Common myeloid progenitor, CD34-positive (primary cell): ENCODE results near the gene TPGS1.
A peak's percentile ranks its signal among the peaks of the same experiment; 100 is the strongest.

Source experiments
- CTCF ChIA-PET: fragments of 350-600 bp; sonication (Branson Sonifier 250); formaldehyde crosslinking; loops from one replicate; lab custom pipeline; 2021; ENCODE audit warnings: antibody characterized with exemption; lab: Charles Lee
- POLR2A ChIA-PET: fragments of 350-600 bp; sonication (Branson Sonifier 250); formaldehyde crosslinking; loops from one replicate; lab custom pipeline; 2021; ENCODE audit warnings: antibody characterized with exemption; lab: Charles Lee
- DNase-seq, 3 donors: peaks; one replicate each; pipeline versions ENCODE4 v3.0.0 to v3.0.0-alpha.2; 2013
- H3K27ac ChIP-seq, 2 experiments: 1 replicate in 1 of 2; 2 replicates in 1 of 2; pipeline ENCODE4 v1.7.0; 2013; ENCODE audit warnings: inconsistent platforms in 2 of 2, low read length in 2 of 2, mild to moderate bottlenecking in 2 of 2, low read depth in 1 of 2, moderate library complexity in 1 of 2; ENCODE audit not compliant: severe bottlenecking in 2 of 2, insufficient read depth in 1 of 2, poor library complexity in 1 of 2
- H3K27me3 ChIP-seq, 5 experiments: replicated peaks in 2 of 5; 1 replicate in 3 of 5; 2 replicates in 2 of 5; pipeline versions ENCODE4 v1.6.1 to v1.7.0; 2013; ENCODE audit warnings: low read length in 4 of 5, mild to moderate bottlenecking in 2 of 5, moderate library complexity in 2 of 5, inconsistent platforms in 1 of 5; ENCODE audit not compliant: insufficient read depth in 5 of 5, control insufficient read depth in 4 of 5
- H3K36me3 ChIP-seq, 4 experiments: 1 replicate in 2 of 4; 2 replicates in 2 of 4; pipeline versions ENCODE4 v1.6.1 to v1.7.0; 2013; ENCODE audit warnings: low read length in 3 of 4, control low read depth in 1 of 4, mild to moderate bottlenecking in 1 of 4; ENCODE audit not compliant: control insufficient read depth in 4 of 4, insufficient read depth in 4 of 4
- H3K4me1 ChIP-seq, 4 experiments: 1 replicate in 3 of 4; 2 replicates in 1 of 4; pipeline versions ENCODE4 v1.6.1 to v1.7.1; 2013; ENCODE audit warnings: low read length in 3 of 4, mild to moderate bottlenecking in 3 of 4, control low read depth in 1 of 4, inconsistent platforms in 1 of 4, moderate library complexity in 1 of 4; ENCODE audit not compliant: control insufficient read depth in 4 of 4, insufficient read depth in 4 of 4; ENCODE audit errors: control extremely low read depth in 1 of 4
- H3K4me3 ChIP-seq, 7 experiments: 1 replicate in 4 of 7; 2 replicates in 3 of 7; pipeline versions ENCODE4 v1.5.1 to v1.7.0; 2013; ENCODE audit warnings: mild to moderate bottlenecking in 7 of 7, low read length in 6 of 7, moderate library complexity in 6 of 7, inconsistent platforms in 2 of 7, low read depth in 2 of 7, control low read depth in 1 of 7; ENCODE audit not compliant: insufficient read depth in 4 of 7, control insufficient read depth in 1 of 7; ENCODE audit errors: extremely low read depth in 1 of 7
- H3K9me3 ChIP-seq, 5 experiments: 1 replicate in 4 of 5; 2 replicates in 1 of 5; pipeline versions ENCODE4 v1.6.1 to v1.7.1; 2013; ENCODE audit warnings: low read length in 4 of 5, mild to moderate bottlenecking in 2 of 5, inconsistent platforms in 1 of 5, low read depth in 1 of 5, moderate library complexity in 1 of 5; ENCODE audit not compliant: control insufficient read depth in 4 of 5, insufficient read depth in 2 of 5; ENCODE audit errors: control extremely low read depth in 1 of 5
- WGBS: methylation state at CpG from one replicate; pipeline ENCODE4 v1.1.5; 2013; ENCODE audit not compliant: insufficient coverage; 5-methylcytosine and 5-hydroxymethylcytosine counted together

TPGS1 gene

DNA sequence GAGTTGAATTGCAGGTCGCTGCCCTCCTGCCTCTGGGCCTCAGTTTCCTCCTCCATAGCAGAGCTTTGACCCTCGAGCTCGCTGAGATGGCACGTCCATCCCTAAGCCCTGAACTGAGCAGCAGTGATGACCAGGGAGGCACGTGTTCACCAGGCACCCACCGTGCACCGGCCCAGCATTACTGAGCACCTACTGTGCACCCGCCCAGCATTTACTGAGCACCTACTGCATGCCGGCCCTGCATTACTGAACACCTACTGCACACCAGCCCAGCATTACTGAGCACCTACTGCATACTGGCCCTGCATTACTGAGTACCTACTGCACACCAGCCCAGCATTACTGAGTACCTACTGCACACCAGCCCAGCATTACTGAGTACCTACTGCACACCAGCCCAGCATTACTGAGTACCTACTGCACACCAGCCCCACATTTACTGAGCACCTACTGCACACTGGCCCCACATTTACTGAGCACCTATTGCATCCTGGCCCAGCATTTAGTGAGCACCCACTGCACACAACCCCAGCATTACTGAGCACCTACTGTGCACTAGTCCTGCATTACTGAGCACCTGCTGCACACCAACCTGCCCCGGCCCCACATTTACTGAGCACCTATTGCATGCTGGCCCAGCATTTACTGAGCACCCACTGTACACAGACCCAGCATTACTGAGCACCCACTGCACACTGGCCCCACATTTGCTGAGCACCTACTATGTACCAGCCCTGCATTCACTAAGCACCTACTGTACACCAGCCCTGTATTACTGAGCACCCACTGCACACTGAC is 6.3 kb downstream of the TPGS1 start:
- H3K9me3 ChIP-seq: no peaks in the 10 kb centered on the region
- H3K27ac ChIP-seq: no peak overlapping the region
- H3K4me1 ChIP-seq: peaks cover 0 to 20% (median 18%) of the 10 kb centered on the region in 4 experiments
- WGBS: 98% methylated on average over 10 of the region's 10 CpGs
- DNase-seq: no peak
- H3K36me3 ChIP-seq: peaks cover 0 to 15% (median 11%) of the 10 kb centered on the region in 4 experiments
- H3K27me3 ChIP-seq: no peaks in the 10 kb centered on the region
- H3K4me3 ChIP-seq: no peak overlapping the region
- CTCF ChIA-PET: no interaction called here
- POLR2A ChIA-PET: no interaction called here

DNA sequence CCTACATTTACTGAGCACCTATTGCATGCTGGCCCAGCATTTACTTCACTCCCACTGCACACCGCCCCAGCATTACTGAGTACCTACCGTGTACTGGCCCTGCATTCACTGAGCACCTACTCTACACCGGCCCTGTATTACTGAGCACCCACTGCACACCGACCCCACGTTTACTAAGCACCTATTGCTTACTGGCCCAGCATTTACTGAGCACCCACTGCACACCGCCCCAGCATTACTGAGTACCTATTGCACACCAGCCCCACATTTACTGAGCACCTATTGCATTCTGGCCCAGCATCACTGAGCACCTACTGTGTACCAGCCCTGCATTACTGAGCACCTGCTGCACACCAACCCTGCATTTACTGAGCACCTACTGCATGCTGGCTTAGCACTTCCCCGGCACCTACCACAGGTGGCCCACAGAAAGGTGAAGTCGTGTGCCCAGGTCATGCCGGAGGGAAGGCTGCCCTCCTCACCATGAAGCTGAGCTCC is 6.9 kb downstream of the TPGS1 start:
- ChIA-PET CTCF (no interaction called here), POLR2A (no interaction called here)
- H3K4me1 ChIP-seq: peaks cover 0 to 22% (median 19%) of the 10 kb centered on the region in 4 experiments
- DNase-seq: no peak
- H3K4me3 ChIP-seq: no peak overlapping the region
- H3K36me3 ChIP-seq: peaks cover 0 to 13% (median 8%) of the 10 kb centered on the region in 4 experiments
- H3K9me3 ChIP-seq: no peaks in the 10 kb centered on the region
- peaks cover 0 to under 1% (median 0%) of the 10 kb centered on the region in 5 experiments for H3K27me3 ChIP-seq
- H3K27ac ChIP-seq: no peak overlapping the region
- WGBS: 96% methylated on average over 8 of the region's 9 CpGs

DNA sequence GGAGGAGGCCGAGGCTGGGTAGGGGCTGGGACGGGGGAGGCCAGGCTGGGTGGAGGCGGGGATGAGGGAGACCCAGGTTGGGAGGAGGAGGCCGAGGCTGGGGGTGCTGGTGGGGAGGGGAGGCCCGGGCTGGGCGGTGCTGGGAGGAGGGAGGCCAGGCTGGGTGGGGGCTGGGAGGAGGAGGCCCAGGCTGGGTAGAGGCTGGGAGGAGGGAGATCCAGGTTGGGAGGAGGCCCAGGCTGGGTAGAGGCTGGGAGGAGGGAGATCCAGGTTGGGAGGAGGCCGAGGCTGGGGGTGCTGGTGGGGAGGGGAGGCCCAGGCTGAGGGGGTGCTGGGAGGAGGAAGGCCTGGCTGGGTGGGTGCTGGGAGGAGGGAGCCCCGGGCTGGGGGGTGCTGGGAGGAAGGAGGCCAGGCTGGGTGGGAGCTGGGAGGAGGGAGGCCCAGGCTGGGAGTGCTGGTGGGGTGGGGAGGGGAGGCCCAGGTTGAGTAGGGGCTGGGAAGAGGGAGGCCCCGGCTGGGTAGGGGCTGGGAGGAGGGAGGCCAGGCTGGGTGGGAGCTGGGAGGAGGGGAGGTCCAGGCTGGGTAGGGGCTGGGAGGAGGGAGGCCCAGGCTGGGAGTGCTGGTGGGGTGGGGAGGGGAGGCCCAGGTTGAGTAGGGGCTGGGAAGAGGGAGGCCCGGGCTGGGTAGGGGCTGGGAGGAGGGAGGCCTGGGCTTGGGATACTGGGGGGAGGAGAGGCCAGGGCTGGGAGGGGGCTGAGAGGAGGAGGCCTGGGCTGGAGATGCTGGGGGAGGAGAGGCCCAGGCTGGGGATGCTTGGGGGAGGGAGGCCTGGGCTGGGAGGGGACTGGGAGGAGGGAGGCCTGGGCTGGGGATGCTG is 10.7 kb downstream of the TPGS1 start:
- WGBS: 42% methylated on average over 5 of the region's 10 CpGs
- POLR2A ChIA-PET: no interaction called here
- CTCF ChIA-PET: interaction anchor here (1.0 kb wide), 1 partner anchor 13 kb away, joined by 3 read pairs; no protein-coding TSS in a partner anchor

DNA sequence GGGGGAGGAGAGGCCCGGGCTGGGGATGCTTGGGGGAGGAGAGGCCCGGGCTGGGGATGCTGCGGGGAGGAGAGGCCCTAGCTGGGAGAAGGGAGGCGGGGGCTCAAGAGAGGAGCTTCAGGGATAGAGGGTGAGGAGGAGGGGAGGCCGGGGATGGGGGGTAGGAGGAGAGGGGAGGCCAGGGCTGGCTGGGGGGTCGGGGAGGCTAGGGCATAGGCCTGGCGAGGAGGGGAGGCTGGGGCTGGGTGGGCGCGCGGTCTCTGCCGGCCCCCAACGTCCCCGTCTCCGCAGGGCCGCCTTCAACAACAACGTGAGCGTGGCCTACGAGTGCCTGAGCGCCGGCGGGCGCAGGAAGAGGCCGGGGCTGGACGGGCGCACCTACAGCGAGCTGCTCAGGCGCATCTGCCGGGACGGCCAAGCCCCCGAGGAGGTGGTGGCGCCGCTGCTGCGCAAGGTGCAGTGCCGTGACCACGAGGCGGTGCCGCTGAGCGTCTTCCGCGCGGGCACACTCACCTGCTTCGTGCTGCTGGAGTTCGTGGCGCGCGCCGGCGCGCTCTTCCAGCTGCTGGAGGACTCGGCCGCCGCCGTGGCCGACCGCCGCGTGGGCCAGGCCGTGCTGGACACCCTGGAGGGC is 11.4 kb downstream of the TPGS1 start:
- ChIA-PET CTCF (interaction anchor here (0.7 to 1.0 kb wide), 2 partner anchors 12 to 67 kb away, joined by 3 read pairs; no protein-coding TSS in a partner anchor), POLR2A (no interaction called here)
- peaks cover 0 to 10% (median 2%) of the 10 kb centered on the region in 4 experiments for H3K36me3 ChIP-seq
- H3K27ac ChIP-seq: no peak overlapping the region
- WGBS: 34% methylated on average over 52 of the region's 58 CpGs
- H3K4me1 ChIP-seq: peaks cover 0 to 7% (median 2%) of the 10 kb centered on the region in 4 experiments
- peak overlapping the region in 2 of 7 experiments; percentile 28 to 43 for H3K4me3 ChIP-seq
- peak in 2 of 3 donors; percentile 48 to 51 for DNase-seq
- H3K9me3 ChIP-seq: peaks cover 0 to 13% (median 8%) of the 10 kb centered on the region in 5 experiments
- peaks cover 0 to 3% (median 0%) of the 10 kb centered on the region in 5 experiments for H3K27me3 ChIP-seq

More for the DNA sequence above, 10.7 kb downstream of the TPGS1 start:
- DNase-seq: no peak
- Histone ChIP-seq H3K4me1 (peaks cover 0 to 7% (median 2%) of the 10 kb centered on the region in 4 experiments), H3K4me3 (no peak overlapping the region), H3K27me3 (peaks cover 0 to 3% (median 0%) of the 10 kb centered on the region in 5 experiments), H3K27ac (no peak overlapping the region), H3K9me3 (peaks cover 0 to 13% (median 8%) of the 10 kb centered on the region in 5 experiments), H3K36me3 (peaks cover 0 to 11% (median 2%) of the 10 kb centered on the region in 4 experiments)

DNA sequence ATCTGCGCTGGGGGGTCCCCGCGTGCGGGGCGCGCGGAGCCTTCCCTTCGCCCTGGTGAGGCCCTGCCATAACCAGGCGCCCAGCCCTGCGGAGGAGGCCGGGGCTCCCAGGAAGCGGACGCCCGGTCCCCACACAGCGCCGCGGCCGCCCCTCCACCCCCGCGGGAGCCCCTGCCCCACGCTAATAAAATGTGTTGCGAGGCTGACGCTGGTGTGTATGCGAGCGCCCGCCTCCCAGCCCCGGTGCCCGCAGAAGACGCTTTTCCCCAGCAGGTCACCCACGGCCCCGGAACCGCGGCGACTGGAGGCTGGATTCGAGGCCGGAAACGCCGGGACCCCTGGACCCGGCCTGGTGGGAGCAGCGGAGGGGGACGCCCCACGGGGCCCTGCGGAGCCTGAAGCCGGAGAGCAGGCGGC is 12.2 kb downstream of the TPGS1 start:
- 94% methylated on average over 40 of the region's 45 CpGs for WGBS
- H3K36me3 ChIP-seq: peaks cover 0 to 3% (median 0%) of the 10 kb centered on the region in 4 experiments
- H3K27ac ChIP-seq: no peak overlapping the region
- peak overlapping the region in 1 of 7 experiments; percentile 43 for H3K4me3 ChIP-seq
- CTCF ChIA-PET: interaction anchor here (0.7 to 1.0 kb wide), 3 partner anchors 9 to 67 kb away, joined by 3 to 5 read pairs (median 3); no protein-coding TSS in a partner anchor
- peaks cover 0 to 7% (median 2%) of the 10 kb centered on the region in 4 experiments for H3K4me1 ChIP-seq
- no peak for DNase-seq
- POLR2A ChIA-PET: no interaction called here
- peaks cover 0 to 13% (median 8%) of the 10 kb centered on the region in 5 experiments for H3K9me3 ChIP-seq
- peaks cover 0 to 3% (median 0%) of the 10 kb centered on the region in 5 experiments for H3K27me3 ChIP-seq

DNA sequence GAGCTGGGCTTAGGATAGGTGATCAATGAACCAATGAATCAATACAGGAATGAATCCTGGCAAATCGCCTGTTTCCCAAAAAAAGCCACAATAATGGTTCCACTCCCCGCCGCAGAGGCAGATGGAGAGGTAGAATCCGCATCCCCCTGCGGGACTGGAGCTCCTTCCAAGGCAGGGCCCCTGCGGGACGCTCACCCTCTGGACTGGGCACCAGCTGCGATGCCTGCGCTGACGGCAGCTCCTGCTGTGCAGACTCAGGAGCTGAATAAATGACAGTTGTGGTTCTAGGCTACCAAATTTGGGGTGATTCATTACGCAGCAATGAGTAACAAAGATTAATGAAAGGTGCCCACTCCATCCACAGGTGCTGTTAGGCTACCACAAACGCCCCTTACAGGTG is 15.4 kb downstream of the TPGS1 start:
- no peak for DNase-seq
- Histone ChIP-seq H3K27me3 (peaks cover 0 to 8% (median 0%) of the 10 kb centered on the region in 5 experiments), H3K36me3 (peaks cover 0 to 3% (median 0%) of the 10 kb centered on the region in 4 experiments), H3K27ac (no peak overlapping the region), H3K4me3 (no peak overlapping the region), H3K9me3 (peaks cover 0 to 13% (median 8%) of the 10 kb centered on the region in 5 experiments), H3K4me1 (peaks cover 0 to 7% (median 2%) of the 10 kb centered on the region in 4 experiments)
- ChIA-PET CTCF (no interaction called here), POLR2A (no interaction called here)
- WGBS: 98% methylated on average over 11 of the region's 12 CpGs
